Measurements from ENCODE around the gene IL6R.

Gene IL6R

GRCh38 chr1:154433161-154433764, 28.1 kb downstream of the IL6R start:
- TF ChIP-seq TAF1 (IDR thresholded peaks at IDR 0.05; ENCODE audit: borderline replicate concordance, insufficient read depth, low read length): no peak
- no peak for TF ChIP-seq POLR2AphosphoS5 (IDR thresholded peaks at IDR 0.05; ENCODE audit: low read depth, low read length)
- no peak for TF ChIP-seq FOXP2 (optimal IDR thresholded peaks at IDR 0.05; ENCODE audit: borderline replicate concordance, extremely low read depth, extremely low read length, insufficient read depth)
- TF ChIP-seq REST (IDR thresholded peaks at IDR 0.05; ENCODE audit: insufficient read depth in 1 of 2, low read depth in 2 of 2, low read length in 2 of 2): no peak
- no peak for TF ChIP-seq SIN3A (IDR thresholded peaks at IDR 0.05; ENCODE audit: borderline replicate concordance, insufficient read depth, low read length)

GRCh38 chr1:154434346-154435085, 29.4 kb downstream of the IL6R start:
- TF ChIP-seq FOXP2 (optimal IDR thresholded peaks at IDR 0.05; ENCODE audit: borderline replicate concordance, extremely low read depth, extremely low read length, insufficient read depth): no peak
- TF ChIP-seq TAF1 (IDR thresholded peaks at IDR 0.05; ENCODE audit: borderline replicate concordance, insufficient read depth, low read length): no peak
- TF ChIP-seq REST (IDR thresholded peaks at IDR 0.05; ENCODE audit: insufficient read depth in 1 of 2, low read depth in 2 of 2, low read length in 2 of 2): no peak
- TF ChIP-seq POLR2AphosphoS5 (IDR thresholded peaks at IDR 0.05; ENCODE audit: low read depth, low read length): no peak
- no peak for TF ChIP-seq SIN3A (IDR thresholded peaks at IDR 0.05; ENCODE audit: borderline replicate concordance, insufficient read depth, low read length)

DNA sequence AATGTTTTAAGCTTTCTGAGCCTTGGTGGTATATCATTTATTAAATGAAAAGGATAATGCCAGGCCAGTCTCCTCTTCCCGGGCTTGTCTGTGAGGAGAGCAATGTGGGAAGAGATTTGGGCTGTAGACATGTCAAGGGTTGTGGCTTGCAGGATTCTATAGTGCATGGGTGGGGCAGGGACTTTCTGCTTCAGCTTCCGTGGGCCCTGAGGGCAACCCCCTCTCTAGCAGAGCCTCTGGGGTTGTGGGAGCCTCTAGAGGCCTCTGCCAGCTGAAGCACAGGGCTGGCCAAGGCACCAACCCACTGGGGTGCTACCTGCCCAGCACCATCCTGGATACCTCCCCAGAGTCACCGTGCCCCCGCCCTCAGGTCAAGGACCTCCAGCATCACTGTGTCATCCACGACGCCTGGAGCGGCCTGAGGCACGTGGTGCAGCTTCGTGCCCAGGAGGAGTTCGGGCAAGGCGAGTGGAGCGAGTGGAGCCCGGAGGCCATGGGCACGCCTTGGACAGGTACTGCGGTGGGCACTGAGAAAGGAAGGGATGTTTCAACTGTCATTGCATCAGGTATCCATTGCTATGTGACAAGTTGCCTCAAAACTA, 30.6 kb downstream of the IL6R start:
- TF ChIP-seq FOXP2 (optimal IDR thresholded peaks at IDR 0.05; ENCODE audit: borderline replicate concordance, extremely low read depth, extremely low read length, insufficient read depth): no peak

- no peak for TF ChIP-seq TAF1 (IDR thresholded peaks at IDR 0.05; ENCODE audit: borderline replicate concordance, insufficient read depth, low read length)
- no peak for TF ChIP-seq FOXP2 (optimal IDR thresholded peaks at IDR 0.05; ENCODE audit: borderline replicate concordance, extremely low read depth, extremely low read length, insufficient read depth)
- no peak for TF ChIP-seq SIN3A (IDR thresholded peaks at IDR 0.05; ENCODE audit: borderline replicate concordance, insufficient read depth, low read length)
- no peak for TF ChIP-seq POLR2AphosphoS5 (IDR thresholded peaks at IDR 0.05; ENCODE audit: low read depth, low read length)
- TF ChIP-seq REST (IDR thresholded peaks at IDR 0.05; ENCODE audit: insufficient read depth in 1 of 2, low read depth in 2 of 2, low read length in 2 of 2): no peak
Measured at GRCh38 chr1:154436433-154436832, 31.3 kb downstream of the IL6R start.

DNA sequence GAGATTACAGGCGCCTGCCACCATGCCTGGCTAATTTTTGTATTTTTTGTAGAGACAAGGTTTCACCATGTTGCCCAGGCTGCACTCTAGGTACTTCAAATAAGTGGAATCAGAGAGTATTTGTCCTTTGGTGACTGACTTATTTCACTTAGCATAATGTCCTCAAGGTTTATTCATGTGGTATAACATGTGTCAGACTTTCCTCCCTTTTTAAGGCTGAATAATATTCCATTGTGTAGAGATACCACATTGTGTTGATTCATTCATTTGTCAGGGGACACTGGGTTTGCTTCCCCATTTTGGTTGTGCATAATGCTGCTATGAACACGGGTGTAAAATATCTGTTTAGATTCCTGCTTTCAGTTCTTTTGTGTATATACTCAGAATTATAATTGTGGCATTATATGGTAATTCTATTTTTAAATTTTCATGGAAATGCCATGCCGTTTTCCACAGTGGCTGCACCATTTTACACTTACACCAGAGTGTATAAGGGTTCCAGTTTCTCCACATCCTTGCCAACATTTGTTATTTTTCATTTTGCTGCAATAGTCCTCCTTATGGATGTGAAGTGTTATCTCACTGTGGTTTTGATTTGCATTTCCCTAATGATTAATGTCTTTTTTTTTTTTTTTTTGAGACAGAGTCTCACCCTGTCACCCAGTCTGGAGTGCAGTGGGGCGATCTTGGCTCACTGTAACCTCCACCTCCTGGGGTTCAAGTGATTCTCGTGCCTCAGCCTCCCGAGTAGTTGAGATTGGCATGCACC, 35.1 kb downstream of the IL6R start:
- no peak for TF ChIP-seq REST (IDR thresholded peaks at IDR 0.05; ENCODE audit: insufficient read depth in 1 of 2, low read depth in 2 of 2, low read length in 2 of 2)
- TF ChIP-seq POLR2AphosphoS5 (IDR thresholded peaks at IDR 0.05; ENCODE audit: low read depth, low read length): no peak
- no peak for TF ChIP-seq FOXP2 (optimal IDR thresholded peaks at IDR 0.05; ENCODE audit: borderline replicate concordance, extremely low read depth, extremely low read length, insufficient read depth)
- TF ChIP-seq TAF1 (IDR thresholded peaks at IDR 0.05; ENCODE audit: borderline replicate concordance, insufficient read depth, low read length): no peak
- no peak for TF ChIP-seq SIN3A (IDR thresholded peaks at IDR 0.05; ENCODE audit: borderline replicate concordance, insufficient read depth, low read length)
